ENCODE data around the gene IQCH. TPM values are rescaled to one million over a fixed set of nuclear protein-coding genes. Genes with fewer than 3 reads are reported as not detected.

Gene IQCH
- total and polyA plus RNA-seq, 2 of the 4 experiments (the other 2 are of a cell fraction), result 0.60 to 2.5 TPM

DNA sequence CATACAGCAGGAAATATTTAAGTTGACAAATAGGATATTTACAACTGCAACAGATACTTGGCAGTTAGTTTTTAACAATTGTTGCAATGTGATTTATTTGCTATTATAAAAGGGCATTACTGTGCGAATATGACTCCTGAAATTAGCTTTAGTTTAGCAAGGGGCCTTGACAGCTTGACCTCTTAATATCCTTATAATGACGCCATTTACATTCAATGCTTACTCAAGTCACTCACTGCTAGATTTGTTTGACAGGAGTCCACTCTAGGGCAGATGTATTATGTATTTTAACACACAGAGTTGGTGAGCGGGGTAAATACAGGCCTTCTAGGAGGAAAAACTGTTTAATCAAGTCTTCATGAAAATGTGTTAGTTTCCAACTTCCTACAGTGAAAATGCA, 208.3 kb downstream of the IQCH start:
- Histone ChIP-seq H3K9me1 (ENCODE audit: insufficient read depth, low read length) (no peaks in the 10 kb centered on the region), H3K56ac (ENCODE audit: extremely low read depth, insufficient read depth, low read length) (no peak overlapping the region), H2AFZ (replicated peaks; ENCODE audit: low read length, poor library complexity) (no peak overlapping the region), H3K4me1 (ENCODE audit: control insufficient read depth, insufficient read depth, low read length) (no peaks in the 10 kb centered on the region), H2BK120ac (ENCODE audit: low read depth, low read length) (no peak overlapping the region), H3K9me3 (ENCODE audit: control insufficient read depth, insufficient read depth, low read length) (no peaks in the 10 kb centered on the region), H2AK9ac (replicated peaks; ENCODE audit: low read depth, low read length, poor library complexity) (no peak overlapping the region), H2BK5ac (ENCODE audit: low read depth, low read length, poor library complexity, severe bottlenecking) (no peak overlapping the region), H3K4me3 (ENCODE audit: insufficient read depth, low read depth, low read length) (no peak overlapping the region), H3K4me2 (ENCODE audit: low read depth, low read length) (no peak overlapping the region), H4K20me1 (ENCODE audit: insufficient read depth, low read length) (no peaks in the 10 kb centered on the region), H2BK15ac (ENCODE audit: low read depth, low read length) (no peak overlapping the region), H3K27ac (ENCODE audit: insufficient read depth, low read length) (no peak overlapping the region), H3K79me1 (ENCODE audit: low read depth in 1 of 2, low read length in 2 of 2) (no peaks in the 10 kb centered on the region), H4K91ac (ENCODE audit: insufficient read depth, low read depth, low read length) (no peak overlapping the region), H3K27me3 (ENCODE audit: control insufficient read depth, insufficient read depth, low read length) (peaks cover 33% of the 10 kb centered on the region), H3K14ac (replicated peaks; ENCODE audit: low read depth, low read length) (no peak overlapping the region), H4K5ac (ENCODE audit: low read depth, low read length) (no peak overlapping the region), H3K23ac (ENCODE audit: low read depth, low read length) (no peak overlapping the region), H3K36me3 (ENCODE audit: control insufficient read depth, insufficient read depth, low read length) (no peaks in the 10 kb centered on the region), H2AK5ac (ENCODE audit: low read depth, low read length) (no peak overlapping the region), H4K8ac (ENCODE audit: low read depth in 2 of 2, low read length in 2 of 2) (no peak overlapping the region), H3K4ac (ENCODE audit: low read depth, low read length) (no peak overlapping the region), H3K18ac (ENCODE audit: low read depth, low read length) (no peak overlapping the region), H2BK20ac (ENCODE audit: low read depth, low read length) (no peak overlapping the region), H3K9ac (ENCODE audit: low read depth, low read length) (no peak overlapping the region)
- DNase-seq (no peak), ATAC-seq (ENCODE audit: low read depth) (no peak)
- WGBS, 2 experiments (ENCODE audit: extremely low coverage in 2 of 2, insufficient read length in 1 of 2), result no CpG with 5 or more reads among the region's 3 CpGs
- no TSS peak for BruUV-seq (replicated peaks)
- TF ChIP-seq BHLHE40 (IDR thresholded peaks at IDR 0.05; ENCODE audit: low read depth, low read length) (no peak), RAD21 (IDR thresholded peaks at IDR 0.05; ENCODE audit: low read length) (no peak), MAZ (IDR thresholded peaks at IDR 0.05; ENCODE audit: borderline replicate concordance, low read depth, low read length) (no peak), CEBPB (IDR thresholded peaks at IDR 0.05; ENCODE audit: low read depth, low read length) (no peak), CHD1 (IDR thresholded peaks at IDR 0.05; ENCODE audit: low read depth, low read length) (no peak), RFX5 (IDR thresholded peaks at IDR 0.05; ENCODE audit: low read depth, low read length) (no peak), FOS (IDR thresholded peaks at IDR 0.05; ENCODE audit: low read depth, low read length) (no peak), POLR2A (IDR thresholded peaks at IDR 0.05; ENCODE audit: low read depth, low read length) (no peak), NFE2L2 (IDR thresholded peaks at IDR 0.05; ENCODE audit: low read depth, low read length) (no peak), MXI1 (IDR thresholded peaks at IDR 0.05; ENCODE audit: borderline replicate concordance, low read depth, low read length) (no peak)
- TF ChIP-seq, protein P1, sequence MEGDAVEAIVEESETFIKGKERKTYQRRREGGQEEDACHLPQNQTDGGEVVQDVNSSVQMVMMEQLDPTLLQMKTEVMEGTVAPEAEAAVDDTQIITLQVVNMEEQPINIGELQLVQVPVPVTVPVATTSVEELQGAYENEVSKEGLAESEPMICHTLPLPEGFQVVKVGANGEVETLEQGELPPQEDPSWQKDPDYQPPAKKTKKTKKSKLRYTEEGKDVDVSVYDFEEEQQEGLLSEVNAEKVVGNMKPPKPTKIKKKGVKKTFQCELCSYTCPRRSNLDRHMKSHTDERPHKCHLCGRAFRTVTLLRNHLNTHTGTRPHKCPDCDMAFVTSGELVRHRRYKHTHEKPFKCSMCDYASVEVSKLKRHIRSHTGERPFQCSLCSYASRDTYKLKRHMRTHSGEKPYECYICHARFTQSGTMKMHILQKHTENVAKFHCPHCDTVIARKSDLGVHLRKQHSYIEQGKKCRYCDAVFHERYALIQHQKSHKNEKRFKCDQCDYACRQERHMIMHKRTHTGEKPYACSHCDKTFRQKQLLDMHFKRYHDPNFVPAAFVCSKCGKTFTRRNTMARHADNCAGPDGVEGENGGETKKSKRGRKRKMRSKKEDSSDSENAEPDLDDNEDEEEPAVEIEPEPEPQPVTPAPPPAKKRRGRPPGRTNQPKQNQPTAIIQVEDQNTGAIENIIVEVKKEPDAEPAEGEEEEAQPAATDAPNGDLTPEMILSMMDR (conservative IDR thresholded peaks at IDR 0.05; ENCODE audit: low read depth, low read length), result no peak
- TF ChIP-seq, protein P2, sequence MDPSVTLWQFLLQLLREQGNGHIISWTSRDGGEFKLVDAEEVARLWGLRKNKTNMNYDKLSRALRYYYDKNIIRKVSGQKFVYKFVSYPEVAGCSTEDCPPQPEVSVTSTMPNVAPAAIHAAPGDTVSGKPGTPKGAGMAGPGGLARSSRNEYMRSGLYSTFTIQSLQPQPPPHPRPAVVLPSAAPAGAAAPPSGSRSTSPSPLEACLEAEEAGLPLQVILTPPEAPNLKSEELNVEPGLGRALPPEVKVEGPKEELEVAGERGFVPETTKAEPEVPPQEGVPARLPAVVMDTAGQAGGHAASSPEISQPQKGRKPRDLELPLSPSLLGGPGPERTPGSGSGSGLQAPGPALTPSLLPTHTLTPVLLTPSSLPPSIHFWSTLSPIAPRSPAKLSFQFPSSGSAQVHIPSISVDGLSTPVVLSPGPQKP (IDR thresholded peaks at IDR 0.05; ENCODE audit: borderline replicate concordance, low read depth, low read length), result no peak
- TF ChIP-seq, protein P3, sequence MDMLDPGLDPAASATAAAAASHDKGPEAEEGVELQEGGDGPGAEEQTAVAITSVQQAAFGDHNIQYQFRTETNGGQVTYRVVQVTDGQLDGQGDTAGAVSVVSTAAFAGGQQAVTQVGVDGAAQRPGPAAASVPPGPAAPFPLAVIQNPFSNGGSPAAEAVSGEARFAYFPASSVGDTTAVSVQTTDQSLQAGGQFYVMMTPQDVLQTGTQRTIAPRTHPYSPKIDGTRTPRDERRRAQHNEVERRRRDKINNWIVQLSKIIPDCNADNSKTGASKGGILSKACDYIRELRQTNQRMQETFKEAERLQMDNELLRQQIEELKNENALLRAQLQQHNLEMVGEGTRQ (IDR thresholded peaks at IDR 0.05; ENCODE audit: low read depth, low read length), result no peak
- intact Hi-C loops (cut with micrococcal nuclease), result no loop called here
- dilution Hi-C loops (cut with HindIII; ENCODE audit: low sequenced_read_pairs, unreplicated experiment), result no loop called here
- in situ Hi-C loops (cut with MboI; ENCODE audit: low sequenced_read_pairs), result no loop called here
- ChIA-PET POLR2A (ENCODE audit: unreplicated experiment) (interaction anchor here (0.6 kb wide), 1 partner anchor 369 kb away, joined by 5 read pairs; no protein-coding TSS in a partner anchor), CTCF (interaction anchor here (0.6 kb wide), 2 partner anchors 608 to 865 kb away, joined by 3 to 6 read pairs; no protein-coding TSS in a partner anchor)
